T-helper 2 cell treated with Interferon-gamma antibody and Interleukin-4, amounts not matched to agents 100 ng/mL and 5 ng/mL, for 36 hours (primary cell): ENCODE results near the gene MEIG1. TPM values are rescaled to one million over a fixed set of nuclear protein-coding genes. Genes with fewer than 3 reads are reported as not detected.
"Not testable (repeated sequence)": the region's sequence is repeated elsewhere in the genome, so short reads cannot be mapped to it uniquely, and the experiment has no call there.

Experiments
- intact Hi-C: fragments of 100-400 bp; cut with micrococcal nuclease; formaldehyde crosslinking; loops from one replicate; pipeline ENCODE4 v1.15.1; 2023
- total RNA-seq: library from RNA; stranded (reverse); gene quantifications from 2 replicates; pipeline ENCODE4 v1.2.3, GENCODE V29; 2022

MEIG1 gene
- total RNA-seq, 1 donor from 2014 or later: 0.55 TPM

DNA sequence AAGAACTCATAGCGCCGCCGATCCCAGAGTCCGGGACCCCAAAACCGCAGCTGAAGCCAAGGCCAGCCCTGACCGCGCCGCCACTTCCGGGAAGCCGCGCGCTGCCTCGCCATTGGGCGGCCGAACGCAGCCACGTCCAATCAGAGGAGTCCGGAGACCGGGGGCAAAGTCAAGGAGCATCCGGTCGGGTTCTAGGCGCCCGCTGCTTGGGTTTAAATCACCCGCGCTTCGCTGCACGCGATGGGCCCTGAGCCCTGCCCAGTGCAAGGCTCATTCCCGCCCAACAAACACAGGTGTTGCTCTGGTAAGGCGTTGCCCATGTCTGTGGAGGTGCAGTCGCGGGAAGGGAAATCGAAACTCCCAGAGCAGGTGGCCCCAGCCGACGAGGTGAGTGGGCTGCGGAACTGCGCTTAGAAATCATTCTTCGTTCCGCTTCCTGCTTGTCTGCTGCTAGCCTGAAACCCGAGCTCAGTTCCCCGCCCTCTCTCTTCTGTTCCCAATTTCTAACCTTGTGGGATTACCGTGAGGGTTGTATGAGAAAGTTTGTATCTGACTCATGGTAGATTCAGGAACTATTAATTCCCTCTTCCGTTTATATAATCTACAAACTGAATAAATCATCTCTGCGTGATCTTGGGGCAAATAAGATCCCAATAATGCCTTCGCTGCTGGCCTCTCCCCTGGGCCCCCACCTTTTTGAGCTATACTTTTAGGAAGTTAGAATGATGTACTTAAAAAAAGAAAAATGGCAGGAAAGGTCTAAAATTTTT lies 5.0 kb upstream of the MEIG1 start, which contains the start of gene DCLRE1C:
TSS of gene DCLRE1C (minus strand) at position 96 of the 770 bp plus-strand sequence. CDS start at position 10, 86 bp downstream.
- intact Hi-C loops: loop anchor here (1.0 to 5.0 kb wide), 3 partner anchors 76 to 352 kb away; partner anchors contain the start of genes RPP38 and SUV39H2

DNA sequence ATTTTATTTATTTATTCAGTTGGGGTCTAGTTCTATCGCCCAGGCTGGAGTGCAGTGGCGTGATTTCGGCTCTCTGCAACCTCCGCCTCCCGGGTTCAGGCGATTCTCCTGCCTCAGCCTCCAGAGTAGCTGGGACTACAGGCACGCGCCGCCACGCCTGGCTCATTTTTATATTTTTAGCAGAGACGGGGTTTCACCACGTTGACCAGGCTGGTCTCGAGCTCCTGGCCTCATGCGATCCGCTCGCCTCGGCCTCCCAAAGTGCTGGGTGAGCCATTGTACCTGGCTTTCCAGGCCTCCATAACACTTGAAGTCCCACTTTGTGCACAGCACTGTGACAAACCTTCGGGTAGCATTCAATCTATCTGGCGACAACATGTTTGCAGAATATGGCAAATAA lies 4.3 kb upstream of the MEIG1 start:
- intact Hi-C loops: loop anchor here (1.0 to 5.0 kb wide), 4 partner anchors 77 to 1862 kb away; partner anchors contain the start of genes RPP38, RSU1 and SUV39H2

DNA sequence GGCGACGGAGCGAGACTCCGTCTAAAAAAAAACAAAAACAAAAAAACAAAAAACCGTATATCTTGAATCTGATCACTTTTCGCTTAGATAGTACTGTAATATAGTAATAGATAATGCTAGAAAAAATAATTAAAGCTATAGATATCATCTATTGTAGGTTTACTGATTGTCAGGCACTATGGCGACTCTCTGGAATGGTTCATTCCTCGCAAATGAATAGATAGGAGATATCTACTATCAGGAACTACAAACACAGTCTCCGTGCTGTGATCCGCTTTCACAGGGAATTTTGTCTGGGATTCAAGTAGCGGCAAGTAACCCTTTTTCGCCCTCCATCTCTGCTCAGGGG lies 342 bp upstream of the MEIG1 start:
- intact Hi-C loops: loop anchor here (1.0 to 5.0 kb wide), 4 partner anchors 121 to 1858 kb away; partner anchors contain the start of genes CDNF, HSPA14, MSANTD7 and NMT2

DNA sequence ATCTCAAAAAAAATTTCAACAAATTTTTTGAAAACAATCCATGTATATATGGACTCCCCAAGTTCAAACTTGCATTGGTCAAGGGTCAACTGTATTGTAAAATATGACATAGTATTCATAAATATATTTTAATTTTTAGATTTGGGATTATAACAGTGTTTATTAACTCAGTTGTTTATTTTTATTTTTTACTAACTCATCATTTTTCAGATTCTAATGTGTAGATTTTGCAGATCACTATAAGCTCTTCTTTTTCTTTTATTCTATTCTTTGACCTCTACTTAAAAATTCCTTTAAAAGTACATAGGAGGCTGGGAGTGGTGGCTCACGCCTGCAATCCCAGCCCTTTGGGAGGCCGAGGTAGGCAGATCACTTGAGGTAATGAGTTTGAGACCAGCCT lies 8.7 kb downstream of the MEIG1 start:
- intact Hi-C loops: no loop called here

DNA sequence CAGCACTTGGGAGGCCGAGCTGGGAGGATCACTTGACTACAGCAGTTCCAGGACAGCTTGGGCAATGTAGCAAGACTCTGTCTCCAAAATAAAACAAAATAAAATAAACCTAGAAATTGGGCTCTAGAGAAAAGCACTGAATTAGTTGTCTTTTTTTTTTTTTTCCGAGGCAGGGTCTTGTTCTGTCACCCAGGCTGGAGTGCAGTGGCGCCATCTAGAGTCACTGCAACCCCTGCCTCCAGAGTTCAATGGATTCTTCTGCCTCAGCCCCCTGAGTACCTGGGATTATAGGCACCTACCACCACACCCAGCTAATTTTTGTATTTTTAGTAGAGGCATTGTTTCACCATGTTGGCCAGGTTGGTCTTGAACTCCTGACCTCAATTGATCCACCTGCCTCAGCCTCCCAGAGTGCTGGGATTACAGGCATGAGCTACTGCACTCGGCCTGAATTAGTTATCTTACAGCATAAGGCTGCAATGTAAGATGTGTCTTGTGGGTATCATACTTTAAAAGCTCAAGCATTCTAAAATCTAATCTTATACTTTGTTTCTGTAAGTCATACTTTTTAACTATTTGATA lies 12.8 kb downstream of the MEIG1 start:
- intact Hi-C loops: loop anchor here (5.0 kb wide), 1 partner anchor 775 kb away; no protein-coding TSS in a partner anchor

DNA sequence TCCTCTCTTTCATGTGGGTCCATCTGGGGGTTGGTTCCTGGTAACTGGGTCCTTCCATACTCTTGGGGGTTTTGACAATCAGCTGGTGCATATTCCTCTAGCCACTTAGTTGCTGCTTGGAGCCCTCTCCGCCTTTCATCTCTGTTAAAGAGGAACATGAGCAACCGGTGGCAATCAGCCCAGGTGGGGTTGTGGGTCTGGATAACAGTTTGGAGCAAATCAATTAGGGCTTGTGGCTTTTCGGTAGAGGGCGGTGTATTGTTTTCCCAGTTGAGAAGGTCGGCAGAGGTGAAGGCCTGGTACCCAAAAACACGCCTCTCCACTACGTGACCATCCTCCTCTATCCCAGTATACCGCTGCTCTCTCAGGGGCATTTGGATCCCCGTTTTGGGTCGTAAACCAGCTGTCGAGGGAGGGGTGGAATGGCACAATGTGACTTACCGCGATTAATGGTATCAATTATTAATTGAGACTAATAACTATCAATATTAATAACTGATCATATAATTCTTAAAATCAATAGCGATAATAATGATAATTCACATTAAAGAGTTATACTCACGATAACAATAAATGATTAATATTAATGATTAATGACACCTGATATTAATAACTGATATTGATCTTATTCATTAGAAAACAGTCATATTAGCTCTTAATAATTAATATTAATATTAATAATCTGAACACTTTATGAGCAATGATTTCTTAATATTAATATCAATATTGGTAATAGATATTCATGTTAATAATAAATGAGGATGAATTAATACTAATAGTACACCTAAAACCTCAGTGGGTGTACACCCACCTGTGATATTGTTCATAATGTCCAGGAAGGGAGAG lies 15.2 kb downstream of the MEIG1 start:
- intact Hi-C loops: loop anchor here (5.0 kb wide), 1 partner anchor 777 kb away; no protein-coding TSS in a partner anchor

DNA sequence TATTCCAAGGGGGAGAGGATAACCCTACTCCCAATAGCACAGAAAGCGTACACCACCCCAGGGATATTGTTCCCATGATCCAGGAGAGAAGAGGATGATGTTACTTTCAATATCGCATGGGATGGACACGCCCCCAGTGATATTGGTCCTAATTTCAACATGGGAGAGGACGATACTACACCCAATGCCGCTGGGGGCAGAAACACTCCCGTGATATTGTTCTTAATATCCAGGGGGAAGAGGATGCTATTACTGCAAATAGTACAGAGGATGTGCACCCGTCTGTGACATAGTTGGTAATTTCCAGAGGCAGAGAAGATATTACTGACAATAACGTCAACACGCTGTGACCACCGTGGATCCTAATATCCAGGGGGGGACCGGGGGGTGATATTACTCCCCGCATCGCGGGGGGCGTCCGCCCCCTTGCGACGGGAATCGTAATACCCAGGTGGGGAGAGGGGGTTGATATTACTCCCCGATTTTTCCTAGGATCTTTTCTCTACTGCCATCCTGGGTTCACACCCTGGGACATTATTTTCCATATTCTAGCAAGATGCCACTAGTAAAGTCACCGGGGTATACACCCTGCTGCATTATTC lies 16.6 kb downstream of the MEIG1 start:
- intact Hi-C loops: no loop called here

DNA sequence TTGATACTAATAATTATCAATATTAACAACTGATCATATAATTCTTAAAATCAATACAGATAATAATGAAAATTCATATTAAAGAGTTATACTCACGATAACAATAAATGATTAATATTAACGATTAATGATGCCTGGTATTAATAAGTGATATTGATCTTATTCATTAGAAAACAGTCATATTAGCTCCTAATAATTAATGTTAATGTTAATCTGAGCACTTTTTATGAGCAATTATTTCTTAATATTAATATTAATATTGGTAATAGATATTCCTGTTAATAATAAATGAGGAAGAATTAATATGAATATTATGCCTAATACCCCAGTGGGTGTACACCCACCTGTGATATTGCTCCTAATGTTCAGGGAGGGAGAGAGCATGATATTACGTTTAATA lies 23.6 kb downstream of the MEIG1 start:
- intact Hi-C loops: no loop called here

DNA sequence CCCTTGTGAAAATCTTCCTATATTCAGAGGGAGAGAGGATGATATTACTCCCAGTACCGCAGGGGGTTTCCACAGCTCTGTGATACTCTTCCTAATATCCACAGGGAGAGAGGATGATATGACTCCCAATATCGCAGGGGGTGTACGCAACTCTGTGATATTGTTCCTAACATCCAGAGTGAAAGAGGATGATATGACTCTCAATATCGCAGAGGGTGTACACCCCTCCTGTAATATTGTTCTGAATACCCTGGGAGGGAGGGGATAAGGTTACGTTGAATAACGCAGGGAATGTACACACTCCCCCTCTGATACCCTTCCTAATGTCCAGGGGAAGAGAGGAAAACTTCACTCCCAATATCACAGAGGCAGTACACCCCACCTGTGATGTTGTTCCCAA lies 30.4 kb downstream of the MEIG1 start:
- intact Hi-C loops: not testable (repeated sequence)

DNA sequence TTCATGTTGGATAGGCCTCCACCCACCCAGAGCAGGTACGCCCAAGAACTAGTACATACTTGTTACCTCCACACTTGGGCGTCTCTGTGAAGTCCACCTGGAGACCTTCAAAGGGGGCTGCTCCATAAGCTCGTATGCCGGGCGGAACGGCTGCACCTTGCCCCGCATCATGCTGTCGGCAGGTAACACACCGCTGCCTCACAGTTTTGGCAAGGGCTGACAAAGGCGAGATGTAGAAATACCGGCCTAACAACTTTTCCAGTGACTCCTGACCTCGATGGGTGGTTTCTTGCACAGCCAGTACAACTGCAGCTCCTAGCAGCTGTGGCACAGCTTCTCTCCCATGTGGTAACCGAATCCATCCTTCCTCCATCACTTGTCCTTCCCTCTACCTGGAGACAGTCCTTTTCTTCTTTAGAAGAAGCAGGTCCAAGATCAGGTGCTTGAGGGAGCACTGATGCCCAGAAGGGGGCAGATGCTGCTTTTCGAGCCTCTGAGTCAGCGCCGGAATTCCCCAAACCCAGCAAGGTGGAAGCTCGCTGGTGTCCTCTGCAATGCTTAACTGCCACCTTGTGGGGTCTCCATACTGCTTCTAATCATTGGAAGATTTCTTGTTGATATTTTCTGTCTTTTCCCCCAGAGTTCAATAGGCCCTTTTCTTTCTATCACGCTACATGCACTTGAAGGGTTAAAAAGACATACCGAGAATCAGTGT lies 32.0 kb downstream of the MEIG1 start:
- intact Hi-C loops: loop anchor here (2.0 kb wide), 1 partner anchor 116 kb away; no protein-coding TSS in a partner anchor

DNA sequence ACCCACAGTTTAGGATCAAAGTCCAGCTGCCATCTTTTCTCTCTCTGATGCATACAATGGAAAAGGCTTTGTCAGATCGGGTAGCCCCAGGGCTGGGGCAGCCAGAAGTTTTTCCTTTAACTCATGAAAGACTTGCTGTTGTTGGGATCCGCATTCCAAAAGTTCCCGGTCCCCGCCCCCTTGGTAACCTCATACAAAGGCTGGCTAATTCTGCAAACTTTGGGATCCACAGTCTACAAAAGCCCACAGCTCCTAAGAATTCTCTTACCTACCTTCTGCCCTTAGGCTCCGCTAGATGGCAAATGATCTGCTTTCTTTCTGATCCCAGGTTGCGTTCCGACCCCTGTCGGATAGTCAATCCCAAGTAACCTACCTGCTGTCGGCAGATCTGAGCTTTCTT lies 33.1 kb downstream of the MEIG1 start:
- intact Hi-C loops: not testable (repeated sequence)

DNA sequence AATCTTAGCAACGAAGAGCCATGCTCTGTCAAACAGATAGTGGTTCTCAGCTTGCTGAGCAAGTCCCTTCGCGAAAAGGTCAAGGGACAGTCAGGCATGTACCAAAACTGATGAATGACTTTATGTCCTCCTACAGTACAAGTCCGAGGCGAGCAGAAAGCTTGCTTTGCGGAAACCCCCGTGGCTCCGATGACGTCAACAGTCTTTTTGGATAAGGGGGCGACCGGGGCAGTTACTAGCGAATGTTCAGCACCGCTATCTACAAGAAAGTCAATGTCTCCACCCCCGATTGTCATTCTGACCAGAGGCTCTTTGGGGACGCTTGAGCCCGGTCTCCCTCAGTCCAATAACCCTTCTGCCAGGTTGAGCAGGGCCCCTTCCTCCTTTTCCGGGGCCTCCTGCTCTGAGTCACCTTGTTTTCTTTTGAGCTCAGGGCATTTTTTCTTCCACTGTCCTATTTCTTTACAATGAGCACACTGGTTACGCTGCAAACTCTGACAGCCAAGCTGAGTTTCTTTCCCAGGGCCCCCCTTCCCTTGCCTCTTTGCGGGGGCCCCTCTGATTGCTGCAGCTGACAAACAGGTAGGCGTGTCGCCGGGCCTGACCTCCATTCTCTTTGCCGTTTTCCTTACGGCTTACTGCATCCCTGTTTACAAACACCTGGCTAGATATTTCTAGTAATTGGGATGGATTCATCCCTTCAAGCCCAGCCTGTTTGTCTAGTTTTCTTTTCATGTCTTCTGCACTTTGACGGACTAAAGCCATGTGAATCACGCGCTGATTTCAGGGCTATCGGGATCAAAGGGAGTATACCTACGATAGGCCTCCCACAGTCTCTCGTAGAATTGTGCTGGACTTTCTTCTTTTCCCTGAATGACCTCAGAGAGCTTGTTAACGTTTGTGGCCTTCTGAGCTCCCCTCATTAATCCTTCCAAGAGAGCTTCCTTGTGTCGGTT lies 34.6 kb downstream of the MEIG1 start:
- intact Hi-C loops: not testable (repeated sequence)

DNA sequence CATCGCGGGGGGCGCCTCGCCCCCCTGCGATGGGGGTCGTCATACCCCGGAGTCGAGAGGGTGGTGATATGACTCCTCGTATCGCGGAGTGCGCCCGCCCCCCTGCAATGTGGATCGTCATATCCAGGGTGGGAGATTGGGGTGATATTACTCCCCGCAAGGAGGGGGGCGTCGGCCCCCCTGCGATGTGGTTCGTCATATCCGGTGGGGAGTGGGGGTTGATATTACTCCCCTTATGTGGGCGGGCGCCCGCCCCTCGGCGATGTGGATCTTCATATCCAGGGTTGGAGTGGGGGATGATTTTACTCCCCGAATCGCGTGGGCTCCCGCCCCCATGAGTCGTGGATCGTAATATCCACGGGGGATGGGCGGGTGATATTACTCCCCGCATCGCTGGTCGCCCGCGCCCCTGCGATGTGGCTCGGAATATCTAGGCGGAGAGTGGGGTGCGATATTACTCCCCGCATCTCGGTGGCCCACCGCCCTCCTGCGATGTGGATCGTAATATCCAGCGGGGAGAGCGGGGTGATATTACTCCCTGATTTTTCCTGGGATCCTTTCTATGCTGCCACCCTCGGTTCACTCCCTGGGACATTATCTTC lies 36.9 kb downstream of the MEIG1 start:
- intact Hi-C loops: no loop called here

DNA sequence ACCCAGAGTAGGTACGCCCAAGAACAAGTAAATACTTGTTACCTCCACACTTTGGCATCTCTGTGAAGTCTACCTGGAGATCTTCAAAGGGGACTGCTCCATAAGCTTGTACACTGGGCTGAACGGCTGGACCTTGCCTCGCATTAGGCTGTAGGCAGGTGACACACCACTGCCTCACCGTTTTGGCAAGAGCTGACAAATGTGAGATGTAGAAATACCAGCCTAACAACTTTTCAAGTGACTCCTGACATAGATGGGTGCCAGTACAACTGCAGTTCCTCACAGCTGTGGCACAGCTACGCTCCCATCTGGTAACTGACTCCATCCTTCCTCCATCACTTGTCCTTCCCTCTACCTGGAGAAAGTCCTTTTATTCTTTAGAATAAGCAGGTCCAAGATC lies 54.3 kb downstream of the MEIG1 start:
- intact Hi-C loops: not testable (repeated sequence)

DNA sequence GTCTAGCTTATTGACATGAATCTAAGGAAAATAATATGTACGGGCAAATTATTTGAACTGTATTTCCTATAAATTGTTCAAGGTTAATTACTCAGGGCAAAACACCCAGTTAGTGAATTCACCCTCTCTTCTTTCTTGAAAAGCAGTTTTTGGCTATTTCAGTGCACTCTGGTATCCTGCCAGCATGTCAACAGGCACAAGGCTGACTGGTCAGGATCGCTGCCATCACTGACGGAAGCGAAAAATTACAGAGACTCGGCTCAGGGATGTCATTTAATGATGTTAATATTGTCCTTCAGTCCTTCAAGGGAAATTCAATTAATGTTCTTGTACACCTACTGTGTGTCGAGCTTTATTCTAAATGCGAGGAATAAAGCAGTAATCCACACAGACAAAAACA lies 56.3 kb downstream of the MEIG1 start:
- intact Hi-C loops: no loop called here

DNA sequence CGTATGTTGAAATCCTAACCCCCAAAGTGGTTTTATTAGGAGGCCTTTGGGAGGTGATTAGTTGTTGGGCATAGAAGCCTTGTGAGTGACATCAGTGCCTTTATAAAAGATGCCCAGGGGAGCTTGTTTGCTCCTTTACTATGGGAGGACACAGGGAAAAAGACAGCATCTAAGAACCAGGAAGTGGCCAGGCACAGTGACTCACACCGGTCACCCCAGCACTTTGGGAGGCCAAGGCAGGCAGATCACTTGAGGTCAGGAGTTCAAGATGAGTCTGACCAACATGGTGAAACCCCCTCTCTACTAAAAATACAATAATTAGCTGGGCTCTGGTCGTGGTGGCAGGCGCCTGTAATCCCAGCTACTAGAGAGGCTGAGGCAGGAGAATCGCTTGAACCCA lies 61.8 kb downstream of the MEIG1 start:
- intact Hi-C loops: not testable (repeated sequence)
